Middle frontal gyrus (tissue), 1 donor: ENCODE measurements around the gene DENND5A.
"Not testable (repeated sequence)": the region's sequence is repeated elsewhere in the genome, so short reads cannot be mapped to it uniquely, and the experiment has no call there.

Experiments used
- DNase-seq: peaks from one replicate; pipeline ENCODE4 v3.0.0-alpha.2; 2015; ENCODE audit warnings: low spot score; ENCODE audit errors: extremely low spot score

Gene DENND5A

DNA sequence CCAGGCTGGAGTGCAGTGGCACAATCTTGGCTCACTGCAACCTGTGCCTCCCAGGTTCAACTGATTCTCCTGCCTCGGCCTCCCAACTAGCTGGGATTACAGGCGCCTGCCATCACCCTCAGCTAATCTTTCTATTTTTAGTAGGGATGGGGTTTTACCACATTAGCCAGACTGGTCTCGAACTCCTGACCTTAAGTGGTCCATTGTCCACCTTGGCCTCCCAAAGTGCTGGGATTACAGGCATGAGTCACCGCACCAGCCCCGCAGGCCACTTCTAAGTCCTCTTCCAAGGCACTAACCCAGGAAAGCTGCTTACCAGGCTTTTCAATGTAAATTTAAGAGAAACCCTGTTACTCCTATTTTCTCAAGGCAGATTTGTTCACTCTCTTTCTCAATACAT is 50.4 kb downstream of the DENND5A start:
- no peak for DNase-seq

DNA sequence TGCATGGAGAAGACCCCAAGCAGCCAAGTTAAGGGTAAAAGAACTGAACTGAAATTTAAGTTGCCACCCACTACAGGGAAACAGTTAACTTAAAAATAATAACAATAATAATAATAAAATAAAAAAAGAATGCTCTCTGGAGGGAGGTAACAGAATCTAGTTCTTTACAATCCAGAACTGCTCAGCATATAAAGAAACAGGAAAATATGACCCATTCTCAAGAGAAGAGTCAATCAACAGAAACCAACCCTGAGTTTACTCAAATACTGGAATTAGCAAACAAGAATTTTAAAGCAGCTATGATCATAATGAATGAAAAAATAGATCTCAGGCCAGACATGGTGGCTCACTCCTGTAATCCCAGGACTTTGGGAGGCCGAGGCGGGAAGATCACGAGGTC is 53.8 kb downstream of the DENND5A start:
- no peak for DNase-seq

DNA sequence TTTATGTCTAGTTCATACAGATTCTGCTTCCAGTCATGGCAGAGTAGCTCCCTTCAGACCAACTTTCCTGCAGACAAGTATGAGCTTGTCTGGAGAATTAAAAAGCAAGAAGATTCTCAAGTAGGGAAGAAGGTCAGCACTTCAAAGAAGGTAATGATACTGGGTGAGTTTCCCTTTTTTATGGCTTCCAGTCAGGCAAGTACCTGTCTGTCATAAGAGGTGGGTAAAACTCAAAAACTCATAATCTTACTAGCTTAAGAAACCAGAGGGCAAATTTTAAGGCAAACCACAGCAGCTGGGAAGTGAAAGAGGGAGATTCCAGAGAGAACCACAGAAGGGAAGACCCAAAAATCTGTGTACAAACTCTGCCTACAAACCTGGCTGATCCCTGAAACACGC is 54.2 kb downstream of the DENND5A start:
- no peak for DNase-seq

DNA sequence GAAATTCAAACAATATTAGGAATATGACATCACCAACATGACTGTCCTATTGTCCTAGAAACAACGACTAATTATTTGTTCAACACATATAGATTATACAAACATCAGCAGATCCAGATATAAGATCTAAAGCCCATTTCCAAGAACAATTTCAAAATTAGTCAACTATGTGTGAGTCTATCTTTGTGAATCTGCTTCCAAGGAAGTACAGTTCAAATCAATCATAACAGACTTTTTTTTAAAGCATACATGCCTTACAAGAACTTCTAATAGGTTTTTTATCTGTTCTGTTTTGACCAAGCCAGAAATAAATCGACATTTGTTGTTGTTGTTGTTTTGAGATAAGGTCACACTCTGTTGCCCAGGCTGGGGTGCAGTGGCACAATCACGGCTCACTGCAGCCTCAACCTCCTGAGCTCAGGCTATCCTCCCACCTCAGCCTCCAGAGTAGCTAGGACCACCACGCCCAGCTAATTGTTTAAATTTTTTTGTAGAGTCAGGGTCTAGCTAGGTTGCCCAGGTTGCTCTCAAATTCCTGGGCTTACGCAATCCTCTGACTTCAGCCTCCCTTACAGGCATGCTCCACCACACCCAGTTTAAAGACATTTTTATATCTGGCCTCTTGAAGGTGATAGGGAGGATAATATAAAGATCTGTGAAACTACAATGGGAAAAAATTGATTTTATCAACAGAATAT is 54.8 kb downstream of the DENND5A start:
- no peak for DNase-seq

DNA sequence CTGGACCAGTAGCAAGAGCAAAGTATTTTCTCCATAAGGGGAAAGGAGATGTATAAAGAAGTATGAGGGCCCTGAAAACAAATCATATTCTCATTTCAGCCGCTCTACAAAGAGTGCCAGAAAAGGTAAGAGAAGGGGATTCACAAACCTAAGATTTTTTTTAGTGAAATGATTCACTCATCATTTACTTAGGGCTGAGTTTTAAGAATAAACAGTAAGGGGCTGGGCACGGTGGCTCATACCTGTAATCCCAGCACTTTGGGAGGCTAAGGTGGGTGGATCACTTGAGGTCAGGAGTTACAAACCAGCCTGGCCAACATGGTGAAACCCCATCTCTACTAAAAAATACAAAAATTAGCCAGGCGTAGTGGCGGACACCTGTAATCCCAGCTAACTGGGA is 55.5 kb downstream of the DENND5A start:
- not testable (repeated sequence) for DNase-seq

DNA sequence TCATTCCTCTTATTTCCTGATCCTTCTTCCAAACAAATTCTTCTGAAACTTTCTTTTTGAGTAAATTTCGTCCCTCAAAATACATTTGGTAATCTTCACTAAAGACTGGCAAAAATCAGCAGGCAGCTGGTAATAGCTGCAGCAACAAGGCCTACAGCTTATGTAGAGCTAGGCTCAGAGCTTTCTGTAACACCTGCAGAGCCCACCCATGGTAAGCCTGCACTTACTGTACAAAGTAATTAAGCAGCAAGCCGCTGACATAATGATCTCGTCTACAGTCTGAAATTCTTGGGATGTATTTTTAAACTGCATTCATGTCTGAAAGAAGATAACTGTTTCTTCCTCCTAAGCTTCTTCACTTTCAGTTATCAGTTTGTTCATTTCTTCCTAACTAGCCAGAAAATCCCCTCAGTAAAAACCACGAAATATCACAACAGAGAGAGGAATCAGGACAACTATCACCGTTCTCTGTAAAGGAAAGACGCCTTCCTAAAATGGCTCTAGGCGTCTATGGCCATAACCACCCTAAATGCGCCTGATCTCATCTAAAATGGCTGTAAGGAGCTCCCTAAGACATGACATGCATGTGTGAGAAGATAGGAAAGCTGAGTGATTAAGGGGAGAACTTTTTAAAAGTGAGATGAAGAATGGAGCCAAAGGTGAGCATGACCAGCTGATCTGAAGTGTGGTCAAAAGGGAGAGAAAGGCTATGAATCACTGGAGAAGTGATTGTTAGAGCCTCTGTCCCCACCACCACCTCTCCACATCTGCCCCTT is 56.2 kb downstream of the DENND5A start:
- no peak for DNase-seq

DNA sequence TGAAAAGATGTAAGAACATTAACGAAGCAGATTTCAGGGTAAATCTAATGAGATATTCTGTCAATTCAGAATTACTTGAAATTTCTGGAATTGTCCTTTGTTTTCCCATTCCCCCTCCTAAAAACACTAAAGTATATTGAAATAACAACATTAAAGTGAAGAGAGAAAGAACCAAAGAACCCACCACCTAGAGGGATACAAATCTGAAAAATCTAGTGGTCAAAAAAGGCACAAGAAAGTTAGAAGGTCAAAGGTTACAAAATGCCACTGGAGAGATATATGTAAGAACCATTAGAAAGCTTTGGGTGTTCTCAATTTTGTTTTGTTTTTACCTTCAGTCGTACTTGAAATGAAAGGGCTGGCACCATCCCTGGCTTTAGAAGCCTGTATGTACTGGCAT is 57.9 kb downstream of the DENND5A start:
- DNase-seq, result no peak

DNA sequence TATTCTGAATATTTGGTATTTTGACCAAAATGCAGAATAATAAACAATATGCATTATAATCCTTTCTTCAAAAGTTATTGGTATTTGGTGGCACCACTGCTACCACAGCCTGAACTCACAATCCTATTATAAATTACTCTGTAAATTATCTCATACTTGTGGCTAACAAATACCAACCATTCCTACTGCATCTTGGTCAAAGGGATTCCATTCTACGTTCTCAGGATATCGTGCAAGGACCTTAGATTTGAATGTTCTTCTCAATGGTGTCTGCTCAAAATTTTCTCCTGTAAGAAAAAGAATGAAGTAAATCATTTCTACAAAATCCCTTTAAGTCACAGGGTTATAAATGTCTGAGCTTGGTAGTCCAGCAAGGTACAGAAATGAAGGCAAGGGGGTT is 58.7 kb downstream of the DENND5A start:
- DNase-seq, result no peak

DNA sequence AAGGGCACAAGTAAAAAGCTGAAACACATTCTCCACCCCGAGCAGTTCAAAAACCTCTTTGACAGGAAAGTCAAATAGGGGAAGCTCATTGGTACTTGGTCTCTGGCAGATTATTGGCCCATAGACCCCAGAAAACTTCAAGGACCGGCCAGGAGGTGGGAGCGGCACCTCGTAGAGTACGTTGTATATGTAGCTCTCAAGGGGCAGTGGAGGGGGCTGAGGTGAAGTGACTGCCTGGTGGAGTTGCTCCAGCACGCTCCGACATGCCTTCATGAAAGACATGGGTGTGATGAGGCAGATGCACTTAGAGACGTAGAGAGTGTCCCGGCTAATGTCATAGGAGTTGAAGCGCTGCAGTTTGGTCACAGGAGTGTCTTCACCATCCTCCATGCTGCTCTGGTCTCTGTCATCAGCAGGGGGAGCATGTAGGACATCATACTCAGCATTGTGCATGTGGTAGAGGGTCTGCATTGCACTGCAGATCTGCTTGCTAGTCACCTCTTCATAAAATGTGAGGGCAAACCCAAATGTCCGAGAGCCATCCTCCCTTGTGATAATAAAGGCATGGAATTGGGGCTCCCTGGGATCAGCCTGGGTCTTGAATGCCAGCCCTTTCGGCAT is 61.3 kb downstream of the DENND5A start:
- no peak for DNase-seq

DNA sequence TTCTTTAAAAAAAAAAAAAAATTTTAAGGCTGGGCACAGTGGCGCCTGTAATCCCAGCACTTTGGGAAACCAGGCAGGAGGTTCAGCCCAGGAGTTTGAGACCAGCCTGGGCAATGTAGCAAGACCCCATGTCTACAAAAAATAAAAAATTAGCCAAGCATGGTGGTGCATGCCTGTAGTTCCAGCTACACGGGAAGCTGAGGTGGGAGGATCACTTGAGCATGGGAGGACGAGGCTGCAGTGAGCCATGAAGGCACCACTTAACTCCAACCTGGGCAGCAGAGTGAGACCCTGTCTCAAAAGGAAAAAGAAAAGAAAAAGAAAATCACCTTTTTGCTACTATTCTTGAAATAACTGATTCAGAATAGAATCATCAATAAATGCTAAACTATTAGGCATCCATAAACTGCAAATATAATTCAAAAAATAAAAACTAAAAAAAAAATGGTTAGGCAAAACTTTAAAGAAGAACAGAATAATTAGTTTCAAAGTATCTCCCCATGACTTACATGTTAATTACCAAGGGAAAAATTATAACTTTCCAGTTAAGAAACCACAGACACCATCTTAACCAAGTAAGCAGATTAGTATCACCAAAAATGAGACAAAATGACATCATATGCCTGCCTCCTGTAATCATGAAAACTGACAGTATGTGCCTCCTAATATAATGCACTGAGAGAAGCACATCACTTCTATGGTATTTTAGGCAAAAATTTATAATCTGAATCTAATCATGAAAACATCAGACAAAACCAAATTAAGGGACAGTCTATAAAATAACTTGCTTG is 63.6 kb downstream of the DENND5A start:
- no peak for DNase-seq

DNA sequence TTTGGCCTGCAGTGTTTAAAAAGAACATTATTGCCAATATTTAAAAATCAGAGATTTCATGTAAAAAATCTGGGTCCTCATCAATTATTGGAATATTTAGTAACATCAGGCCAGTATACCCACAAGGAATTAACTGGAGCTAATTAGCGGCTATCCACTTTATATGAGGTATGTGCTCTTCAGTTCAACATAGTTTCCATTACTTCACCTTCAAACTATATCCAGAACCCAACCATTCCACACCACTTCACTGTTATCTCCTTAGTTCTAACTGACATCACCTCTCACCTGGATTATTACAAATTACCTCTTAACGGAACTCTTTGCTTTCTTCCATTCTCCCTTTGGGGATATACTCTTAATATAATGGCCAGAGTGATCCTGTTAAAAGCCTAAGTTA is 64.7 kb downstream of the DENND5A start:
- no peak for DNase-seq

DNA sequence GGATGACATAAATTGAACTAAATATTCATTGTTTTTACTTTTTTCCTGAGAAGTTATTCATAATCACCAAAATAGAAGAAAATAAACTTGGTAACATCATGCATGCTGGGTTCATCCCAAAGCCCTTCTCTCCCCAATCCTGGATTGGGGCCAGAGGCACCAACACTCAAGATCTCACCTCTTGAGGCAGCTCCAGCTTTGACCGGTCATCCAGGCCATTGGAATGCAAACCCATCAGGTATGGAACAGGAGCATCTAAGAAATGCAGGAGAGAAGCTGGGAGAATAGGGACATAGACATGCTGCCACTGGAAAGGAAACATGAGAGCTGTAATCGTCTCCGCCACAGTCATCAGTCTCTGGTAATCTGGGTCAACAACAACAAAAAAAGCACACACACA is 71.8 kb downstream of the DENND5A start:
- no peak for DNase-seq

DNA sequence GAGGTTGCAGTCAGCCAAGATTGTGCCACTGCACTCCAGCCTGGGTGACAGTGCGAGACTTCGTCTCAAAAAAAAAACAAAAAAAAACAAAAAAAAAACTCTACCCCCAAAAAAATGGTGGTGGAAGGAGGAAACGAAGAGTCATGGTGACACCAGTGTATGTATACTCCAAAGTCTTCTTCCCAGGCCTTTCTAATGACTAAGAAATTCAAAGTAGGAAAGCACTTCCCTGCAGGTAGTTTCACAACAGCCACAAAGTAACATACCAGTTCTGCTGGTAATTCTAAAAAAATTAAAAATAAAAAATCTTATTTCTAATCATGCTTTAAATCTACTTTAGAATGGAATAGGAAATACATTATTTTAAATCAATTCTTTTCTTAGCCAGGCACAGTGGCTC is 72.6 kb downstream of the DENND5A start:
- no peak for DNase-seq

DNA sequence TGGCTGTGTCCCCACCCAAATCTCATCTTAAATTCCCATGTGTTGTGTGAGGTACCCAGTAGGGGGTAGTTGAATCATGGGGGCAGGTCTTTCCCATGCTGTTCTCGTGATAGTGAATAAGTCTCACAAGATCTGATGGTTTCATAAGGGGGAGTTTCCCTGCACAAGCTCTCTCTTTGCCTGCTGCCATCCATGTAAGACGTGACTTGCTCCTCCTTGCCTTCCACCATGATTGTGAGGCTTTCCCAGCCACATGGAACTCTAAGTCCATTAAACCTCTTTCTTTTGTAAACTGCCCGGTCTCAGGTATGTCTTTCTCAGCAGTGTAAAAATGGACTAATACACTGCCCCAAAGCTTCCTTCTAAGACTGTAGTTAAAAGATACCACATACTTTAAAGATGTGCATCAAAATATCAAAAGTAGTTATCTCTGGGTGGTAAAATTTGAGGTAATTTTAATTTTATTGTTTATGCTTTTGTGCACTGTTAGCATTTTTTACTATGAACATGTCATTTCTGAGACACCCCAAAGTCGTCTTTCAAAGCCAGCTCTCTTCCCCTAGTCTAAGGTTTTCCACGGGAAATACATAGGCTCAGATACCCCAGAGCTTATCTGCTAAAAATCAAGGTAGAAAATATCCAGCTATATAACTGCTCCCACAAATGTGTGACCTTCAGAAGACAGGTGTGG is 74.7 kb downstream of the DENND5A start:
- not testable (repeated sequence) for DNase-seq

DNA sequence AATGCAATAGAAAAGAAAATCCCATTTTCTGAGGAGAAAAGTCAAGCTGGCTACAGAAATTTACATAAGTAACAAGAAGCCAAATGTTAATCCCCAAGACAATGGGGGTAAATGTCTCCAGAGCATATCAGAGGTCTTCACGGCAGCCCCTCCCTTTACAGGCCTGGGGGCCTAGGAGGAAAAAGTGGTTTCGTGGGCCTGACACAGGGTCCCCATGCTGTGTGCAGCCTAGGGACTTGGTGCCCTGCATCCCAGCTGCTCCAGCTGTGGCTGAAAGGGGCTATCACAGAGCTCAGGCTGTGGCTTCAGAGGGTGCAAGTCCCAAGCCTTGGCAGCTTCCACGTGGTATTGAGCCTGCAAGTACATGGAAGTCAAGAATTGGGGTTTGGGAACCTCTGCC is 76.3 kb downstream of the DENND5A start:
- not testable (repeated sequence) for DNase-seq

DNA sequence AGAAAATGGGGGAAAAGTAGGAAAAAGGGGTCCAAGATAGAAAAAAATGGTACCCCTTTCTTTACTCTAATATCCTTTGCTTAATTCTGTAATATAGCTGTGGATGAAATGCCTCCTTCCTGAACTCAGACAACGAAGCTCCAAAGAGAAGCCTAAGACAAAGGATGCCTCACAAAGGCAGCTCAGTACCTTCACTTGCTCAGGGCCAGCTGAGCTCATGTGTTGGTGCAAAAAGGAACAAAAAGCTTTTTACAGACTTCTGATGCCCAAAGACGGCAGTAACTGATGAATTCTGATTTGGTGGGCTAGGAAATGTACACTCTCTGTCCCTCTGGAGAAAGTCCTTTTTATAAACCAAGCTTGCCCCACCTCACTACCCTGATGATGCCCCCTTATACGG is 77.5 kb downstream of the DENND5A start:
- DNase-seq, result no peak

DNA sequence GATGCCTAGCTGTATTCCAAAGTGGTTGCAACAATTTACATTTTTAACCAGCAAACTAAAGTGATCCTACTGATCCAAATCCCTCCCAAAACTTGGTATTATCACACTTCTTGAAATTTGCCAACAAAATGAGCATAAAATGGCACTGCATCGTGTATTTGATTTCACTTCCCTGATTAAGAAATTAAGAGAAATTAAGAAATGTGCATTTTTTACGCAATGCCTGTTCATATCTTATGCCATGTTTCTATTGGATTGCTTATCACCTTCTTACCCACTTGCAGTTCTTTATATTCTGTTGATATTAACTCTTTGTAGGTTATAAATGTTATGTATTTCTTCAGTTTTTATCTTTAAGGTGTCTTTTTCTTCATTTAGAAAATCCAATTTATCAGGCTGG is 80.6 kb downstream of the DENND5A start:
- no peak for DNase-seq

DNA sequence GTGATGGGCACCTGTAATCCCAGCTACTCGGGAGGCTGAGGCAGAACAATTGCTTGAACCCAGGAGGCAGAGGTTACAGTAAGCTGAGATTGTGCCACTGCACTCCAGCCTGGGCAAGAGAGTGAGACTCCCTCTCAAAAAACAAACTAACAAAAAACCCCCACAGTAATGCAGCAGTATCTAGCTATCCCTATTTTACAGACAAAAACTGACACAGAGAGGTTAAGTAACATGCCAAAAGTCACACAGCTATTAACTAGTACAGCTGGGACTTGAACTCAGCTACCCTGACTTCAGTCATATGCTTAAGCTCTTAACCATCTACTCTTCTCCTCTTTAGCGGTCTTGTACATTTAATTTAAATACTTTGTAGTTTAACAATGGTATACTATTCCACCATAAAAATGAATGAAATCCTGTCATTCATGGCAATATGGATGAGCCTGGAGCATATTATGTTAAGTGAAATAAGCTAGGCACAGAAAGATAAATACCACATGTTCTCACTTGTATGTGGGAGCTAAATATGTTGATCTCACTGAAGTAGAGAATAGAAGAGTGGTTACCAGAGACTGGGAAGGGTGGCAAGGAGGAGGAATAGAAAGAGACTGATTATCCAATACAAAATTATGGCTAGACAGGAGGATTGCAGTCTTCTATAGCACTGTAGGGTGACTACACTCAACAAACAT is 82.8 kb downstream of the DENND5A start:
- no peak for DNase-seq

DNA sequence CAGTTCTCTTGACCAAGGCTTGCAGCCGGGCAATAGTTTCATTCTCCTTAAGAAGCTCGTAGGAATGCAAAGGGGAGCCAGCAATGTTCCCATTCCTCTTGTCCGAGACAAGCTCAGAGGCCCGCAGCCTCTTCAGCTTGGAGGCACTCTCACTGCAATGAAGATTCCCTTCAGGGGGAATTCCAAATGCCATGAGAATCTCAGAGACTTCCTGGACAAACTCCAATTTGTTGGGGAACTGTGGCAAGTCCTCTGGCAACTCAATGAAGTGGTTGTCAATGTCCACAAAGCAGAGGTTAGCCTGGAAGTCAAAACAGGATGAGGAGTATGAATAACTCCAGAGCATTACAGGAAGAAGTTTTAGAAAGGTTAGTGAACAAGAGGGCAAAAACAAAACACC is 84.4 kb downstream of the DENND5A start:
- no peak for DNase-seq

DNA sequence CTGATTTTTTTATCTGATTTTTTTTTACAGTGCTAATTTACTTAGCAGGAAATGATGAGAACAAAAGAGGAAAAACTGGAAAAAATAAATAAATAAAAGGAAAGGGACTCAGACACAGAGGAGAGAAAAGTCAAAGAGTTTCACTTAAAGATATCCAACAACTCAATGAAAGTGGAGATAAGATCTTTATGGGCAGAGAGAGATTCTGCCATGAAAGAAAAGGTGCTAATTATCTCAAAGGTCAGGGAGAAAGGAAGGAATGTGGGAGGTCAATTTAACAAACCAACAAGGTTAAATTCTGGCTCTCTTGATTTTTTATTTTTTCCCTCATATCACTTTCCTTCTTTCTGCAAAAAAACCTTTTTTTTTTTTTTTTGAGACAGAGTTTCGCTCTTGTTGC is 86.0 kb downstream of the DENND5A start:
- no peak for DNase-seq

DNA sequence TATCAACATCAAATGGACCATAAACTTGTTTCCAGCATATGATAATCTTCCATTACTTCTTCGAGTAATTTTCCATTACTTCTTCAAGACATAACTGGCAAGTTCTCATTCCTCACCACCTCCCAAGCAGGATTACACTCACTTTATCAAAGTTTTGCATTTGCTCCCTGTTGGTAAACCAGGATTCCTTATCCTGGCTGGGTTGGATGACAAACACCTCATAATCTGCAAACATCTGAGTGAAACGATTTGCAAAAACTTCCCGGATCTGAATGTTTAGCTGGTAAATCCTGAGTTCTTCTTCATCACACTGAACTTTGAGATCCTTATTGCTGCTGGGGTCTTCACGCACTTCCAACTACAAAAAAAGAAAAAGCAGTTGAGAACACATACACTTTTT is 86.4 kb downstream of the DENND5A start:
- no peak for DNase-seq
